Naive thymus-derived CD8-positive, alpha-beta T cell (primary cell): ENCODE results near the gene KATNB1. TPM values are rescaled to one million over a fixed set of nuclear protein-coding genes. Genes with fewer than 3 reads are reported as not detected.

ENCODE experiments used
- microRNA-seq: library from miRNA; unstranded; fragments of <30 nt; microRNA quantifications from one replicate; pipeline ENCODE4 v1.2.0, GENCODE V29; 2022; ENCODE audit warnings: borderline microRNAs expressed
- polyA plus RNA-seq, 3 donors: library from polyadenylated mRNA; unstranded; fragments of 300-500 nt; fragmentation: Illumina TruSeq; gene quantifications; one replicate each; pipeline ENCODE4 v1.2.3, GENCODE V29; 2021
- total RNA-seq, 8 experiments: library from RNA in 2 of 8; stranded (reverse) in 2 of 8; gene quantifications; one replicate each; pipeline ENCODE4 v1.2.3 and lab custom pipeline; 2021 to 2026

Gene KATNB1
- total and polyA plus RNA-seq, 5 experiments from 2014 or later = 16.3 to 28.6 (median 26.1) TPM

Small RNA genes within 50 kb of the gene (microRNA-seq; reads per million reads assigned to microRNA genes)
- not detected for gene MIR6772

Other genes starting within 250 kb of the KATNB1 start
- gene DOK4, start 249.3 kb upstream of the KATNB1 start, total RNA-seq = 1 to 10 TPM; 3.9 to 4.8 TPM
- gene DOK4, start 249.3 kb upstream of the KATNB1 start, polyA plus RNA-seq = 1 to 10 TPM; 1.8 to 4.7 (median 3.1) TPM
- 1 to 10 TPM; 7.0 to 9.7 TPM for gene CCDC102A, start 199.2 kb upstream of the KATNB1 start, total RNA-seq
- gene CCDC102A, start 199.2 kb upstream of the KATNB1 start, polyA plus RNA-seq = 10 to 100 TPM in 1 of 3 donors, 1 to 10 TPM in 2; 7.8 to 17.0 (median 9.2) TPM
- 1 to 10 TPM in 1 of 2 experiments, under 1 TPM in 1; 0.60 to 1.1 TPM for gene ADGRG5, start 193.1 kb upstream of the KATNB1 start, total RNA-seq
- 10 to 100 TPM in 1 of 3 donors, 1 to 10 TPM in 2; 2.5 to 12.8 (median 4.4) TPM for gene ADGRG5, start 193.1 kb upstream of the KATNB1 start, polyA plus RNA-seq
- gene ADGRG1, start 107.1 kb upstream of the KATNB1 start, total RNA-seq = under 1 TPM; 0.47 to 0.77 TPM
- gene ADGRG1, start 107.1 kb upstream of the KATNB1 start, polyA plus RNA-seq = 10 to 100 TPM in 1 of 3 donors, 1 to 10 TPM in 2; 1.3 to 56.5 (median 1.5) TPM
- gene ADGRG3, start 67.5 kb upstream of the KATNB1 start, total RNA-seq = not detected
- not detected for gene ADGRG3, start 67.5 kb upstream of the KATNB1 start, polyA plus RNA-seq
- gene DRC7, start 41.0 kb upstream of the KATNB1 start, total RNA-seq = not detected
- gene DRC7, start 41.0 kb upstream of the KATNB1 start, polyA plus RNA-seq = not detected
- gene KIFC3, start 66.7 kb downstream of the KATNB1 start, total RNA-seq = under 1 TPM; 0.36 to 0.44 TPM
- gene KIFC3, start 66.7 kb downstream of the KATNB1 start, polyA plus RNA-seq = under 1 TPM in 1 of 3 donors, not detected in 2; 0.23 TPM
- not detected for gene CNGB1, start 235.4 kb downstream of the KATNB1 start, total RNA-seq
- not detected for gene CNGB1, start 235.4 kb downstream of the KATNB1 start, polyA plus RNA-seq